NCI-H69 (cell line): ENCODE data around the gene PLPPR2.
"Not testable (repeated sequence)": the region's sequence is repeated elsewhere in the genome, so short reads cannot be mapped to it uniquely, and the experiment has no call there.

Source experiments
- DNase-seq: peaks from one replicate; lab custom pipeline; 2025; lab: John Stamatoyannopoulos, UW

Gene PLPPR2

GRCh38 chr19:11370744-11371143 lies 15.5 kb downstream of the PLPPR2 start:
- no peak for DNase-seq

- DNase-seq: peak; percentile 93
Observed at GRCh38 chr19:11373166-11373884, 18.1 kb downstream of the PLPPR2 start.

- DNase-seq: no peak
Observed at GRCh38 chr19:11373885-11374432, 18.7 kb downstream of the PLPPR2 start.

GRCh38 chr19:11374433-11375142 lies 19.4 kb downstream of the PLPPR2 start, which contains the start of gene SWSAP1:
SWSAP1 (plus strand) TSS chr19:11374666; CDS start chr19:11374681, 15 bp downstream.
- peak; percentile 100 for DNase-seq

- peak; percentile 62 for DNase-seq
Observed at GRCh38 chr19:11375143-11375948, 20.1 kb downstream of the PLPPR2 start.

GRCh38 chr19:11377237-11377636 lies 22.0 kb downstream of the PLPPR2 start:
- DNase-seq: no peak

GRCh38 chr19:11377756-11378155 lies 22.5 kb downstream of the PLPPR2 start:
- DNase-seq: no peak

- peak; percentile 50 for DNase-seq
Observed at GRCh38 chr19:11378319-11379189, 23.3 kb downstream of the PLPPR2 start.

- not testable (repeated sequence) for DNase-seq
Observed at GRCh38 chr19:11379269-11379845, 24.1 kb downstream of the PLPPR2 start.

GRCh38 chr19:11379857-11380350 lies 24.7 kb downstream of the PLPPR2 start:
- DNase-seq: no peak

- DNase-seq: peak; percentile 99
Observed at GRCh38 chr19:11380653-11381537, 25.7 kb downstream of the PLPPR2 start.

- DNase-seq: peak; percentile 58
Observed at GRCh38 chr19:11382898-11383705, 27.9 kb downstream of the PLPPR2 start.

GRCh38 chr19:11383706-11384048 lies 28.4 kb downstream of the PLPPR2 start:
- DNase-seq: no peak

- DNase-seq: no peak
Observed at GRCh38 chr19:11384778-11385129, 29.5 kb downstream of the PLPPR2 start.

- DNase-seq: no peak
Observed at GRCh38 chr19:11387162-11388034, 32.2 kb downstream of the PLPPR2 start.

GRCh38 chr19:11390359-11390758 lies 35.1 kb downstream of the PLPPR2 start:
- DNase-seq: no peak

GRCh38 chr19:11390933-11391680 lies 35.9 kb downstream of the PLPPR2 start:
- peak; percentile 33 for DNase-seq
